GM12874 (cell line): ENCODE data around the gene CYTH2.

Experiments used
- CTCF ChIP-seq: IDR thresholded peaks from 2 replicates; pipeline ENCODE4 v1.5.1; 2011; ENCODE audit warnings: low read depth, mild to moderate bottlenecking, control low read depth, low read length, moderate library complexity; ENCODE audit not compliant: insufficient read depth

The CYTH2 gene

GRCh38 chr19:48496959-48497727 lies 28.0 kb downstream of the CYTH2 start:
- TF ChIP-seq CTCF, result no peak

- no peak for TF ChIP-seq CTCF
These were observed 28.8 kb downstream of the CYTH2 start for GRCh38 chr19:48497728-48498594.

- no peak for TF ChIP-seq CTCF
These were observed 29.6 kb downstream of the CYTH2 start for GRCh38 chr19:48498595-48499311.

- no peak for TF ChIP-seq CTCF
These were observed 30.3 kb downstream of the CYTH2 start for GRCh38 chr19:48499316-48500090.

- TF ChIP-seq CTCF, result no peak
These were observed 31.8 kb downstream of the CYTH2 start for GRCh38 chr19:48500830-48501493.

- no peak for TF ChIP-seq CTCF
These were observed 32.6 kb downstream of the CYTH2 start for GRCh38 chr19:48501494-48502349.
